Brain pericyte (primary cell): ENCODE results near the gene NDUFB2.
A peak's percentile ranks its signal among the peaks of the same experiment; 100 is the strongest.
"Not testable (repeated sequence)": the region's sequence is repeated elsewhere in the genome, so short reads cannot be mapped to it uniquely, and the experiment has no call there.

Experiments used
- DNase-seq: peaks from one replicate; pipeline ENCODE4 v3.0.0-alpha.2; 2012; ENCODE audit warnings: low read depth, low spot score

NDUFB2 gene

GRCh38 chr7:140696680-140697446 is at the start of gene NDUFB2:
TSS of gene NDUFB2 (plus strand) at chr7:140696708. CDS start at chr7:140696745, 37 bp downstream.
- peak; percentile 70 for DNase-seq

GRCh38 chr7:140646931-140647647 is 49.4 kb upstream of the NDUFB2 start:
- DNase-seq = no peak

GRCh38 chr7:140649556-140650205 is 46.8 kb upstream of the NDUFB2 start:
- no peak for DNase-seq

- DNase-seq = no peak
Observed at GRCh38 chr7:140650367-140650766, 46.1 kb upstream of the NDUFB2 start.

GRCh38 chr7:140653319-140654108 is 43.0 kb upstream of the NDUFB2 start:
- no peak for DNase-seq

- no peak for DNase-seq
Observed at GRCh38 chr7:140654109-140654387, 42.5 kb upstream of the NDUFB2 start.

- no peak for DNase-seq
Observed at GRCh38 chr7:140654661-140655060, 41.8 kb upstream of the NDUFB2 start.

- DNase-seq = no peak
Observed at GRCh38 chr7:140655511-140656408, 40.7 kb upstream of the NDUFB2 start.

GRCh38 chr7:140656548-140657515 is 39.7 kb upstream of the NDUFB2 start:
- DNase-seq = no peak

- DNase-seq = no peak
Observed at GRCh38 chr7:140657891-140658290, 38.6 kb upstream of the NDUFB2 start.

GRCh38 chr7:140659856-140660255 is 36.7 kb upstream of the NDUFB2 start:
- DNase-seq = no peak

GRCh38 chr7:140661124-140661523 is 35.4 kb upstream of the NDUFB2 start:
- no peak for DNase-seq

GRCh38 chr7:140662938-140663337 is 33.6 kb upstream of the NDUFB2 start:
- DNase-seq = not testable (repeated sequence)

GRCh38 chr7:140667476-140667875 is 29.0 kb upstream of the NDUFB2 start:
- DNase-seq = no peak

GRCh38 chr7:140668641-140669040 is 27.9 kb upstream of the NDUFB2 start:
- DNase-seq = no peak

- no peak for DNase-seq
Observed at GRCh38 chr7:140669352-140669751, 27.2 kb upstream of the NDUFB2 start.

- DNase-seq = not testable (repeated sequence)
Observed at GRCh38 chr7:140669862-140670261, 26.6 kb upstream of the NDUFB2 start.

GRCh38 chr7:140670343-140670935 is 26.1 kb upstream of the NDUFB2 start:
- DNase-seq = no peak

GRCh38 chr7:140671966-140672365 is 24.5 kb upstream of the NDUFB2 start:
- DNase-seq = no peak
